HepG2 (cell line): Measurements from ENCODE around the gene NT5C3B. TPM values are rescaled to one million over a fixed set of nuclear protein-coding genes. Genes with fewer than 3 reads are reported as not detected.

Experiments used
- AKAP8 ChIP-seq: sonication (generic); formaldehyde crosslinking; IDR thresholded peaks from 2 replicates; pipeline ENCODE4 v1.5.1; 2020; ENCODE audit warnings: mild to moderate bottlenecking, missing genetic modification reagents
- ATF7 ChIP-seq, 2 experiments: fragments of 450-650 bp in 1 of 2; sonication (generic) in 1 of 2; formaldehyde crosslinking in 1 of 2; IDR thresholded peaks; 2 replicates each; pipeline versions ENCODE4 v1.4.0 to v1.6.1; 2016 to 2020; ENCODE audit warnings: antibody characterized with exemption in 1 of 2, mild to moderate bottlenecking in 1 of 2, missing genetic modification reagents in 1 of 2
- BRD4 ChIP-seq: sonication (generic); formaldehyde crosslinking; IDR thresholded peaks from 2 replicates; pipeline ENCODE4 v1.4.0; 2020; ENCODE audit warnings: missing genetic modification reagents
- CCDC6 ChIP-seq: sonication (generic); formaldehyde crosslinking; IDR thresholded peaks from 2 replicates; pipeline ENCODE4 v1.8.1; 2022; ENCODE audit warnings: mild to moderate bottlenecking, missing genetic modification reagents, moderate library complexity
- EEA1 ChIP-seq: sonication (generic); formaldehyde crosslinking; IDR thresholded peaks from 2 replicates; pipeline ENCODE4 v1.5.1; 2020; ENCODE audit warnings: mild to moderate bottlenecking, missing genetic modification reagents, borderline replicate concordance
- FIP1L1 ChIP-seq: fragments of 200-400 bp; formaldehyde crosslinking; IDR thresholded peaks from 2 replicates; pipeline ENCODE4 v1.6.1; 2018; ENCODE audit warnings: low read depth, mild to moderate bottlenecking, low read length, moderate library complexity, borderline replicate concordance; ENCODE audit not compliant: insufficient read depth
- FOXO1 ChIP-seq: sonication (generic); formaldehyde crosslinking; IDR thresholded peaks from 2 replicates; pipeline ENCODE4 v1.4.0; 2020; ENCODE audit warnings: missing genetic modification reagents
- GZF1 ChIP-seq: sonication (generic); formaldehyde crosslinking; IDR thresholded peaks from 2 replicates; pipeline ENCODE4 v1.5.1; 2020; ENCODE audit warnings: mild to moderate bottlenecking, missing genetic modification reagents
- JUNB ChIP-seq: sonication (generic); formaldehyde crosslinking; IDR thresholded peaks from 2 replicates; pipeline ENCODE4 v1.8.0; 2022; ENCODE audit warnings: missing genetic modification reagents, mild to moderate bottlenecking, borderline replicate concordance
- KLF11 ChIP-seq: IDR thresholded peaks from 2 replicates; pipeline ENCODE4 v1.6.1; 2016; ENCODE audit warnings: missing compliant biosample characterization
- MBNL3 ChIP-seq: fragments of 250-450 bp; sonication (Bioruptor Pico); conservative IDR thresholded peaks from 2 replicates; pipeline ENCODE4 v1.8.0; 2022; ENCODE audit warnings: mild to moderate bottlenecking, inconsistent platforms
- NFAT5 ChIP-seq: sonication (generic); formaldehyde crosslinking; IDR thresholded peaks from 2 replicates; pipeline ENCODE4 v1.4.0; 2020; ENCODE audit warnings: missing genetic modification reagents
- NONO ChIP-seq, 2 experiments: fragments of 450-650 bp in 1 of 2; sonication (generic) in 1 of 2; formaldehyde crosslinking in 1 of 2; IDR thresholded peaks in 1 of 2; conservative IDR thresholded peaks in 1 of 2; 2 replicates each; pipeline versions ENCODE4 v1.6.1 to v1.8.0; 2017 to 2022; ENCODE audit warnings: mild to moderate bottlenecking in 1 of 2, missing genetic modification reagents in 1 of 2, moderate library complexity in 1 of 2
- RAD51 ChIP-seq: fragments of 450-650 bp; IDR thresholded peaks from 2 replicates; pipeline ENCODE4 v1.6.1; 2016; ENCODE audit warnings: borderline replicate concordance
- RBFOX2 ChIP-seq: fragments of 200-400 bp; formaldehyde crosslinking; IDR thresholded peaks from 2 replicates; pipeline ENCODE4 v1.6.1; 2017; ENCODE audit warnings: low read depth, mild to moderate bottlenecking, low read length
- SMARCC2 ChIP-seq: fragments of 450-650 bp; IDR thresholded peaks from 2 replicates; pipeline ENCODE4 v1.6.1; 2017; ENCODE audit warnings: antibody characterized with exemption, mild to moderate bottlenecking
- SRY ChIP-seq: sonication (generic); formaldehyde crosslinking; IDR thresholded peaks from 2 replicates; pipeline ENCODE4 v1.8.0; 2022; ENCODE audit warnings: mild to moderate bottlenecking, missing genetic modification reagents
- UBTF ChIP-seq: sonication (generic); formaldehyde crosslinking; IDR thresholded peaks from 2 replicates; pipeline ENCODE4 v1.4.0; 2020; ENCODE audit warnings: mild to moderate bottlenecking, missing genetic modification reagents
- ZNF10 ChIP-seq: sonication (generic); formaldehyde crosslinking; IDR thresholded peaks from 2 replicates; pipeline ENCODE4 v1.4.0; 2020; ENCODE audit warnings: mild to moderate bottlenecking, low read depth, missing genetic modification reagents, borderline replicate concordance
- ZNF180 ChIP-seq: sonication (generic); formaldehyde crosslinking; IDR thresholded peaks from 2 replicates; pipeline ENCODE4 v1.4.0; 2020; ENCODE audit warnings: low read depth, missing genetic modification reagents, borderline replicate concordance
- ZNF432 ChIP-seq: sonication (generic); formaldehyde crosslinking; IDR thresholded peaks from 2 replicates; pipeline ENCODE4 v1.5.0; 2020; ENCODE audit warnings: missing genetic modification reagents, mild to moderate bottlenecking, borderline replicate concordance
- ZNF781 ChIP-seq: sonication (generic); formaldehyde crosslinking; IDR thresholded peaks from 2 replicates; pipeline ENCODE4 v1.5.1; 2020; ENCODE audit warnings: borderline replicate concordance, mild to moderate bottlenecking, missing genetic modification reagents; ENCODE audit errors: not compliant biosample characterization
- polyA plus RNA-seq, 8 experiments: library from polyadenylated mRNA; depleted of rRNA in 3 of 8; stranded (reverse) in 7 of 8; unstranded in 1 of 8; fragments of >200 nt; fragmentation: Illumina TruSeq in 4 of 8; extraction: Trizol in 4 of 8; gene quantifications; 2 replicates each; pipeline versions ENCODE4 v1.2.1 to v1.2.3, GENCODE V29; 2011 to 2016; ENCODE audit warnings: low read depth in 4 of 8, missing spikeins in 1 of 8, mixed read lengths in 1 of 8; ENCODE audit not compliant: insufficient read depth in 1 of 8
- total RNA-seq, 5 experiments: library from RNA; depleted of rRNA; stranded (reverse); fragments of >200 nt; fragmentation: Illumina TruSeq; extraction: Trizol; gene quantifications; 2 replicates each; pipeline ENCODE4 v1.2.3, GENCODE V29; 2016; ENCODE audit warnings: low read depth in 1 of 5

The NT5C3B gene
- total and polyA plus RNA-seq, 2 of the 13 experiments (the other 11 are each of a cell fraction or from before 2014, with no cell fraction given) = 104 to 126 TPM

GRCh38 chr17:41786227-41787020, 49.6 kb downstream of the NT5C3B start, which contains the start of gene JUP (continued):
- TF ChIP-seq AKAP8 (peak; percentile 68; the same call in 1 of the 2 replicates), SRY (CRISPR knock-in tag) (peak; percentile 97), BRD4 (CRISPR knock-in tag) (peak; percentile 76; the same call in 1 of the 2 replicates), ATF7 (IDR thresholded peaks at IDR 0.05) (no peak), ATF7 (CRISPR knock-in tag; IDR thresholded peaks at IDR 0.05) (no peak), GZF1 (CRISPR knock-in tag) (peak; percentile 73; the same call in 1 of the 2 replicates), CCDC6 (CRISPR knock-in tag) (no peak; the same call in 1 of the 2 replicates), NONO (IDR thresholded peaks at IDR 0.05) (no peak), NONO (CRISPR knock-in tag; conservative IDR thresholded peaks at IDR 0.05) (peak; percentile 45; the same call in 1 of the 2 replicates), KLF11 (CRISPR knock-in tag) (peak; percentile 98; the same call in 1 of the 2 replicates), JUNB (CRISPR knock-in tag) (no peak), UBTF (CRISPR knock-in tag) (peak; percentile 46; the same call in 1 of the 2 replicates), SMARCC2 (no peak), ZNF432 (CRISPR knock-in tag) (no peak), RAD51 (no peak), EEA1 (peak; percentile 79; the same call in 1 of the 2 replicates), FIP1L1 (no peak), ZNF10 (CRISPR knock-in tag) (no peak), ZNF180 (no peak), RBFOX2 (peak; percentile 92), NFAT5 (no peak), FOXO1 (CRISPR knock-in tag) (no peak; the same call in 1 of the 2 replicates), MBNL3 (CRISPR knock-in tag) (no peak), ZNF781 (no peak)
